GM23248 (cell line): Measurements from ENCODE around the gene HNMT.

Experiments used
- EZH2 ChIP-seq: fragments of 200-600 bp; sonication (generic); IDR thresholded peaks from 2 replicates; pipeline ENCODE4 v1.6.1; 2018; ENCODE audit warnings: antibody characterized with exemption, mild to moderate bottlenecking; ENCODE audit not compliant: insufficient read depth, poor library complexity, severe bottlenecking
- EZH2phosphoT487 ChIP-seq: fragments of 200-600 bp; sonication (generic); IDR thresholded peaks from 2 replicates; pipeline ENCODE4 v1.6.1; 2018; ENCODE audit warnings: antibody characterized with exemption, moderate library complexity, mild to moderate bottlenecking, low read depth; ENCODE audit not compliant: insufficient read depth

- TF ChIP-seq EZH2 (no peak), EZH2phosphoT487 (no peak)
These were observed 28.7 kb upstream of the HNMT start for GRCh38 chr2:137935591-137935990.
